Renal cortex interstitium (tissue), 11 donors: ENCODE measurements around the gene FNBP1. TPM values are rescaled to one million over a fixed set of nuclear protein-coding genes. Genes with fewer than 3 reads are reported as not detected.

ENCODE experiments used
- DNase-seq, 11 donors: peaks; one replicate each; pipeline ENCODE4 v3.0.0-alpha.2; 2013; ENCODE audit warnings: low read depth in 9 of 11, low spot score in 4 of 11; ENCODE audit errors: extremely low read depth in 1 of 11
- polyA plus RNA-seq, 3 donors: library from polyadenylated mRNA; unstranded; fragments of 120-200 nt; gene quantifications; one replicate each; pipeline ENCODE4 v1.2.1, GENCODE V29; 2013; ENCODE audit not compliant: insufficient read length in 3 of 3

The FNBP1 gene
- polyA plus RNA-seq, 3 donors, result 48.3 to 48.7 (median 48.3) TPM

DNA sequence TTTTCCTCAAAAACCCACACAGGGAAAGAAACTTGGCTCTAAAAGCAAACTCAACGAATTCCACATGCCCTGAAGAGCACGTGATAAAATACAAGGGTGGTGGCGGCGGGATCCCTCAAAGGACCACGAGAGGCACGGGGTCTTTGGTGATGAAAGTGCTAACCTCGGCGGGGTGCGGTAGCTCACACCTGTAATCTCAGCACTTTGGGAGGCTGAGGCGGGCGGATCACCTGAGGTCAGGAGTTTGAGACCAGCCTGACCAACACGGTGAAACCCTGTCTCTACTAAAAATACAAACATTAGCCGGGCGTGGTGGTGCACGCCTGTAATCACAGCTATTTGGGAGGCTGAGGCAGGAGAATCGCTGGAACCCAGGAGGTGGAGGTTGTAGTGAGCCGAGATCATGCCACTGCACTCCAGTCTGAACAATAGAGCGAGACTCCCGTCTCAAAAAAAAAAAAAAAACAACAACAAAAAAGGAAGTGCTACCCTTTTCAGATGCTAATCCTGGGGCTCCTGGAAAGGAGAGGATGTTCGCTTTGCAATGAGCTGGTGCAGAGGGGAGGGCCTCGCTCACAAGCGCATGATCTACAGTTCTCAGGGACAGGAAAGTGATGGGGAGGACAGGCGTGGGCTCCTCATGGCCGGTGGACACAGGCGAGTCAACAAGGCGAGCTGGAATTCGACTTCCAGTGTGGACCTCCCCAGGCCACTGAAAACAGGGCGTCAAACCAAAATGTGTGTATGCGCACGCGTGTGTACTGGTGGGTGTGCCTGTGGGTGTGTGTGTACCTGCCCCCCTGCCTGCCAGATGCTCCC, 153.7 kb downstream of the FNBP1 start:
- DNase-seq, result no peak

DNA sequence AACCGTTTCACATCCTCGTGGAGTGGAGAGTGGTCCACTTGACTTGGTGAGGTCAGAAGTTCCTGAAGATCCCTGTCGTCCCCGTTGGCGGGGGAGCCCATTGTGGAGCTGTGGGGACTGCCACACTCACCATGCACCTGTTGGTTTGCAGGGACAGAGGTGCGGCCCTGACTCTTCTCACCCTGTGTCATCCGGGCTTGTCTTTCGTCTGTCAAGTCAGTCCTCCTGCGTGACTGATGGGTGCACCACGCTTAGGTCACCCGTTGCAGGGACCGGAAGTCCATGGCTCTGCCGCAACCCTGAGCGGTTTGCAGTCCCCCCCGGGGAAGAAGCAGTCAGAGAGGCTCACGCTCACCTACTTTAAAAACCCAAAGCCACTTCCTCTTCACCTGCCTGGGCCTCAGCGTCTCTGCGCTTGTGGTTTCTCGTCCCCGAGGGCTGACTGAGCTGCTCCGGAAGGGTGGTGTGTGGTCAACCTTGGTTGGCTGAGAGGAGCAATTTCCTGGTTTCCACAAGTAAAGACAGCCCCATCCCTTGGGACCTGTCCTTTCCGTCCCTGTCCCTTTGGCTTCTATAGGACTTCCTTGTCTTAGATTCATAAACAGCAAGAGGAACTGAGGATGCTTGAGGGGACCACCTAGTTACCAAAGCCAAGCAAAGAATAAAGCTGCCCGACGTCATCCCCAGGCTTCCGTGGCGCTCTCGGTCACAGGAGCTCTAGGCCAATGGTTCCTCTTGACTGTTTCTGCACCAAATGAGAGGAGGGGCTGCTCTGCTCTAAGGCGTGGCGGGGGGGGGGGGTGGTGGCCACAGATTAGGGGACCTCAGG, 154.5 kb downstream of the FNBP1 start:
- no peak for DNase-seq

DNA sequence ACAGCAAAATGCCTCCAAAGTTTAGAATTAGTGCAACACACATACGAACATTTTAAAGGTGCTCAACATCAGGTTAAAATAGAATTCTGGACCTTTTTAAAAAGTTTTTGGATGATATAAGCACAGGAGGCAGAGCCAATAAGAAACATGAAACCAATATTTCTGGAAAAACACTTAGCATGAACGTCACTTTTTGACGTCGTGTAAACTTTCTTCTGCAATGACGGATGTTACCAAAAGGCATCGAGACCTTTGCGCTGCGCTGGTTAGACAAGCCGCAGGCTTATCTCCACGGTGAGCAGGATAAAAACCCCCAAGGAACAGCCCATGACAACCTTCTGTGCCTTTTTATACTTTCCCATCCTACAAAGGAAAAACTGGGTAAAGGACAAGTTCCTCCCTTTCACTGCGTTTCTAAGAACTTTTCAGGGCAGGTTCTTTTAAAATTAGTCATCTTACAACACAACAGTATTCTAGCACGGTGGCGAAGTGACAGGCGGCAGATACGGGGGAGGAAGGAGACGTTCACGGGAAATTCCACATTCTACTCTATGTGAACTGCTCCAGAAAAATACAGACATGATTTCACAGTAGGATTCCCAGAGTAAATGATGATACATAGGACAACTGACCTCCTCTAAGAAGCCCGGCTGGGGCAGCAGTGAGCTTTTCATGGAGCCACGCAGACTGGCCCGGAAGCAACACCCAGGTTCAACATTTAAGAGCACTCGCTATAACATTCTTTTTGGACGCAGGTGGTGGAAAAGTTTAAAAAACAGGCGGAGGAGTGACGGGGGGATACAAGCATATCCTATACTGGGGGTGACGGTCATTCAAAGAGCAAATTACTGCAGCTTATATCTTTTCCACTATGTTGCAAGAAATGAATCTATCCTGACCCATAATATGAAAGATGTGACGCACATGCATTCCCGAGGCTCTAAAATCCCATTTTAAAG, 155.4 kb downstream of the FNBP1 start:
- DNase-seq, result no peak

DNA sequence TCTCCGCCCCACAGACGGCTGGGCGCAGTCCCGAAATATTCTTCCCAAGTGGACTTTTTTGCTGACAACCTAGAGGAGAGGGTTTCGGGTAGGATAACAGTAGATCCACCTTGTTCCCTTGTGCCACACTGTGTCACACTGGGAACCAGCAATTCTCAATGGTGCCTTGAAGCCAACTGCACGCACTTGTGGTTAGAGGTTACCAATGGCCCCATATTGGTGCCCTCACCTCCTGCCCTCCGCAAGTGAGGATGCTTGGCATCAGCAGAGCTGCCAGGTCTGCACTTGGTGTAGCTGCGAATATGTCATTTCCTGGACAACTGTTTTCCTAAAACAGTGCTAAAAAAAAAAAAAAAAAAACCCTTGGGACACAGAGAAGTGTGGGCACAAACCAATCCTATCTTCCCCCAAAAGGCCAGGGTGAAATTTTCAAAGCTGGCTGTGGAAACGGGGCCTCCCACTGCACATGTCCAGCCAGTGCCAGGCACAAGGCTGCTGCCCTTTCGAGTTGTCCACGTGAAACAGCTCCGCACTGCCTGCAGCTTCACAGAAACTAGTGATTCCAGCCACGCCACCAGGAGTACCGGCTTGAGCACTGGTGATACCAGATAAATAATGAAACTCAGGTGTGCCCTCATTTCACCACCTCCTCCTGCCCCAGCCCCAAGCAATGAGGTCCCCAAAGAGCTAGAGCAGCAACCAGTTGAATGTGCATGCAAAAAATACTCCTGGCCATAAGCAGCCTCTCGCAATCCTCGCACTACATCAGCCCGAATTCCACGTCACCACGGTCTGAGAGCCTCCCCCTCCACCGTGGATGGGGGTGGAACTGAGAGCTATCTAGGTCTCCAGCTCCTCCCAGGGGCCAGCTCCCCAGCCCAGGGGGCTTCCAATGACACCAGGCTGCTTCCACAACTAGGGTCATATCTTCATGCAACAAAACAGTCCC, 156.5 kb downstream of the FNBP1 start:
- no peak for DNase-seq

DNA sequence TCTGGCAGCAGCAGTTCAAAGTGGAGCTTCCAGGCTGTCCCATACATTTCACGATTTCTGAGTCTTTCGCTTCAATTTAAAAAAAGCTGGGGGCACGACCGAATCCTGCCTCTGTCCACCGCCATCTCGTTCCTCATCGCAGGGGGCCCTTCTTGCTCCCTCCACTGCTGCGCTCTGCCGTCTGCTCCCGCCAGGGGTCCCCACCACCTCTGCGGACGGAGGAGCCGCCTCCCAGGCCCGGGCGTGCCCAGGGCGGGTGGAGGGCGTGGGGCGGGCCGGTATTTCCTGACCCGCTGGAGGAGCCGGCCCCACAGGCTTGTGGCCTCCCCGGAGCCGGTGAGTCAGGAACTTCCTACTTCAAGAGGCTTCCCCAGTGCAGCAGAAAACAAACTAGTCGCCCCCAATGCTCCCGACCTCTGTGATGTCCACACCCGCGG, 157.3 kb downstream of the FNBP1 start:
- peak in 10 of 11 donors; percentile 50 to 79 (median 71) for DNase-seq

DNA sequence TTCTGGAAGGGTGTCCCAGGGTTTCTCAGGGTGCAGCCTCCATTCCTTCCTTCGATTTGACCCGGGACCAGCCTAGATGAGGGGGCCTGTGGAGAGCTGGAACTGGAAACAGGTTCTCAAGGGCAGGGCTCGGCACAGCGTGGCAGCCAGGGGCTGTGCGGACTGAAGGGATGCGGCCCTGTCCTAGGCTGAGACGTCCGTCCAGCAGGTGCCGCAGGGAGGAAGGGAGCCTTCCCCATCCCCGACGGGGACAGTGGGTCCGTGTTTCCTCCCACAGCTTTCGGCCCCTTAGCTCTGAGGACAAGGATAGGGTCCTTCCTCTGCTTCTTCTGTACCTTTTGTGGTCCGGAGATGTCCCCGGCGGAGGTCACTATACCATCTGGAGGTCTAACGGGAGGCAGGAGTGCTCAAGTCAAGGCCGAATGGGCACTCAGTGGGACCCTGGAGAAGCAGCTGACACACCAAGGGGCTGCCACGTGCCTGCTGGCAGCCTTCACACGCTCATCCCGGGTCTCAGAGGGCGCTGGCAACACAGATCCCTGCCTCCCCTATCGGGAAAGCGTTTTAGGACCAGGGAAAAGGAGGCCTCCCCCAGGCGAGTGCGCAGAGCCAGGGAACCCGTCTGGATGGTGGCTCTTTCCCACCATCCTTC, 157.8 kb downstream of the FNBP1 start:
- DNase-seq, result no peak

DNA sequence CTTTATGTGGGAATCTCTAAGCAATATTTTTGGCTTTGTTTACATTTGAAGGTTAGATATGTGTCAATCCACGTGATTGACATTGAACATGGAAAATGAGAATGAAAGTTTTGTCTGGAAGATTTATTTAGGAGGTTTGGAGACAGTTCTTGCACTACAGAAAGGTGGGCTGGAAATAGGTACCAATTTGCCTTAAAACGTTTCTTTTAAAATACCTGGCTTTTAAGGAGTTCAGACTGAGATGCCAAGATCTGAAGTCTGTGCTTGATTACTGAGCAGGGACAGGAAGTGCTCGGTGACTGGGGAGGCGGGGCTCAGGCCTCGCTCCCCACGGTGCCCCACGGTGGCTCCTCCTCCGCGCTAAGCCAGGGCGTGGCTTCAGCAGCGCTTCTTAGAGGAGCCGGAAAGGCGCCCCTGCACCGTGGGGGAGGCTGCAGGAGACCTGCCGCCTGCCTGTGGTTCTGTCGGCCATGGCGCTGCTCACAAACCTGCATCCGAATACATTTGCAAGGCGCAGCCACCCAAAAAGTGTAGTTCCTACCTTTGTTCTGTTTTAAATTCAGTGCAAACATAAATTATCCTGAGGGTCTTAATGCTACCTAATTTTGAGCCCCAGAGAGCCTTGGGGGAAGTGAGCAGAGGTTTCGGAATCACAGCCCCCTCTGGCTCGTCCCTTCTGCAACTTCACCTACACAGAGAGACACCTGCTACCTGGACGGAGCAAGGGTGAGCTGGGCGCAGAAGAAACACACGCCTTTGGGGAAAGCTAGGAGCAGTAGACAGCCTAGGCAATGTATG, 158.6 kb downstream of the FNBP1 start:
- DNase-seq, result peak; percentile 62 to 90 (median 82)

DNA sequence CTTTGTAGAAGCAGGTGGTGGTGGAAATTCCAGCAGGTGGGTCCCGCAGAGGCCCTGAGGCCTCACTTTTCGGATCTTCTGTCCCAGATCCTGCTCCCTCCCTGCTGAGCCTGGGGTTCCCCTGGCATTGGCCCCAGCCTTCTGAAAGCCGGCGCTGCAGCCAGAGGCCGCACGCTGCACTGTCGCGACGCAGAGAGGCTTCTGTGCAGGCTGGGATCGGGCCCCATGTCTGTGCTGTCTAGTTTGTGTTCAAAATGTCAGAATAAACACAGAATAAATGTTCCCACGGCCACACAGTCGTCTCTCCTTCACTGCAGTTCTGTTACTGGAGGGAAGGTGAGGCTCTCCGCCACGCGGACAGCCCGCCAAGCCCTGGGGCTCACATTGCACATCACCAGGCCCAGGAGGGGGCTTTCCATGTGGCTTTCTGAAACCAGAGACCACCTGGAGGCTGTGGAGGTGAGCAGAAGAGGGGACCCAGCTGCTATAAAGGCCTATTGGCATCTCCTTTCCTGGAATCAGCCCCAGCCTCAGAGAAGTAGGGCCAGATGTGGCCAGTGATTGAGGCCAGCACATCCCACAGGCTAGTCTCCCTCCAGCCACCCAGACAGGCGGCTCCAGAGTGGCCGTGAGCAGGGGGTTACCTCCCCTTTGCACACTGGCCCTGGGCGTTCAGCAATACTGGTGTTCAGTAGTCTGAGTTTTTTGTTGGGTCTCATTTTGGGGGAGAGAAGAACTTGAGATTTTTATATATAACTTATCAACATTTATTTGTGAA, 161.3 kb downstream of the FNBP1 start:
- no peak for DNase-seq

DNA sequence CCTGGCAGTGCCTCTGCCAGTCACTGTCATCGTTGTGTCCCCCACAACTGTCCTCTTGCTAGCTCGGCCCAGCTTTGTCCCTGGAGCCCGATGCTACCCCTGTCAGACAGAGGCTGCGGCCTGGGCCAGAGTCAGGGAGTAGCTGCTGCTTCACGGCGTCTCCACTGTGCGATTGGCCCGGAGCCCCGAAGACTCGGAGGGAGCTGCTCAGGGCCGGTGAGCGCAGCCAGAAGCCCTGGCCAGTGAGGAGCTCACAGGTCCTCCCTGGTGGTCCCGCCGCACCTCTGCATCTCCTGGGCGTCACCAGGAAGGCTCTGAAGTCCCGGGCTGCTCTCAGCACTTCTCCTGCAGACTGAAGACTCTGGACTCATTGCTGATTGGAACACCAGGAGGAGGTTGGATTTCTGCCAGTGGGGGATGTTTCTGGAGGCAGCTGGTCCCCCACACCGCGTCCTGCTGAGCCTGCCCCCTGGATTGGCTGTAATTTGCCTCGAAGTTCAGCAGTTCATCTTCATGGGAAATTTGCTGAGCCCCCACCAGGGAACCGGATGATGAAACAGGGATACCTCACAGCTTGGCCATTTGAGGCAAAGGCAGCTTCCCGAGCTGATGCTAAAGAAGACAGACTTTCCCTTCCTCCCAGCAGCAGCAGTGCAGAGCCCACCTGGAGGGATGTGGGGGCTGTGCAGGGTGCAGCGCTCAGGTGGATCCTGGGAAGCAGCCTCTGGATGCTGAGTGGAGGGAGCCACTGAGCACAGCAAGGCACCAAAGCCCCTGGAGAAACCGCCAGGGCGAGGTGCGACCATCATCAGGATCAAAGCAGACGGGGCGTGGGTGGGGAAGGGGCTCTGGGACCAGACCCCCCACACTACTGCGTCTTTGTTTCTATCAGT, 162.1 kb downstream of the FNBP1 start:
- no peak for DNase-seq

DNA sequence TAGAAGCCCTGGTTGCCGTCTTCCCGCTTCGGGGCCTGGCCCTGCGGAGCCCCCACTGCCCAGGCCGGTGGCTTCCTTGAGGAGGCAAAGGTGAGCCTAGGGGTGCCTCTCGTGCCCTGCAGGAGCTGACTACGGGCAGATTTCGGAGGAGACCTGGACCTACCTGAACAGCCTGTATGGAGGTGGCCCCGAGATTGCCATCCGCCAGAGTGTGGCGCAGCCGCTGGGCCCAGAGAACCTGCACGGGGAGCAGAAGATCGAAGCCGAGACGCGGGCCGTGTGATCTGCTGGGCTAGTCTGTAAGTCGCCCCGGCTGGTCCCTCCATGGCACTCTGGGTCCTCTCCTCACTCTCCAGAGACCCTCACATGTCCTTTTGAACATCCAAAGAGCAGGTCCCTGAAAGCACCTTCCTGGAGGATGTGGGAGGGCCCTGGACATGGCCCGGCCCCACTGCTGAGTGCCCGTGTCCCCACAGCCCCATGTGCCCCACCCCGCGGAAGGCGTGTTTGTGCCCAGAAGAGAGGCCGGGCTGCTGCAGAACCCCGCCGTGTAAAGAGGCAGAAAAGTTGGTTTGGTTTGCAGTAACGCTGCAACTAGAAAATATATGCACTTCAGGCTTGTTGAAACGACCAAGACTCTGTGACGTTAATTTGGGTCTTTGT, 162.9 kb downstream of the FNBP1 start:
- no peak for DNase-seq

DNA sequence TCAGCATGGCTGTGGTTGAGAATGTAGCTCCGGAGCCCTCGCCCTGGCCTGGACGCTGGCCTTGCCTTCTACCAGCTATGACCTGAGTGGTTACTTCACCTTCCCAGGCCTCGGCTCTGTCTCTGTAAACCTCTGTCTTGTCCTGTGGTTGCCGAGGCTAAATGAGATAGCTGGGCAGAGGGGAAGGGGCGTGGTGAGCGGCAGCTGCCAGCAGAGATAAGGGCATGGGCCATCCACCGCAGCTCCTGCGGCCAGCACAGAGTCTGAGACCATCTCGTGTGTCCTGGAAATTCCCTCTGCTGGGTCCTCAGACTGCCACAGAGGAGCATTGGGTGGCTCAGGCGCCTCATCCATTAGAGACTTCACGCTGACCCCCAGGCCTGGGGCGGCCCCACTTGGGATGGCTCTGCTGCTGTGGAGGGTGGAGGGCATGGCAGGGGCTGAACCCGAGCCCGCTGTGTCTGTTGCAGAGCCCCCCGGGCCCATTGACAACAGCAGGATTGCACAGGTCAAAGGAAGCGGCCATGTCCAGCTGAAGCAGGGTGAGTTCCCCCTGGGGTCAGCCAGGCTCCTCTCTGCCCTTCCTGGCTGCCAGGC, 163.8 kb downstream of the FNBP1 start:
- no peak for DNase-seq

DNA sequence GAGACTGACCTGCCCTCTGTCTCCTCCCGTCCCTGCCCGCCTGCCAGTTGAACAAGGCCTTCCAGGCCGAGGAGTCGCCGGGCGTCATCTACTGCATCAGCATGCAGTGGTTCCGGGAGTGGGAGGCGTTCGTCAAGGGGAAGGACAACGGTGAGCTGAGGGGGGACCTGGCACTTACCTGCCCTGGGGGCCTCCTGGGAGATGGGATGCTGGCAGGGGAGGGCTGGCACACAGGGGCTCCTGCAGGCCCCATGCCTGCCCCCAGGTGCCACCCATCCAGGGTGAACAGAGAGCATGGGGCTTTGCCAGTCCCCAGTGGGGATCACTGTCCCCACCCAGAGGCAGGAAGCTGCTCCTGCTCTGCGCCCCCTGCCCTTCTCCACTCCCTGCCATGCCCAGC, 164.7 kb downstream of the FNBP1 start:
- DNase-seq, result no peak

DNA sequence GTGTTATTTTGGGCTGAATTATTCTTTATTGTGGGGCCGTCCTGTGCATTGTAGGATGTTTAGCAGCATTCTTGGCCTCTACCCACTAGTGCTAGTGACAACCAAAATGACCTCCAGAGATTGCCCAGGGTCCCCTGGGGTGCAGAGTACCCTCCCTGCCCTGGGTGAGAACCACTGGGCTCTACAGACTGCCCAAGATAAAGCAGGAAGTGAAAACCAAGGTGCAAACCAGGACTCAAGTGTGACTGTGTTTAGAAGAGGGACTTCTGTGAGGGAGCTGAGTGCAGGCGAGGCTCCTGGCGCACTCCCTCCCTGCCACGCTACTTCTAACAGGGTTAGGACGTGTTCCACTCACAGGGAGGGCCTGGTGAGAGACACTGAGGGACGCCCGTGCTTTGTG, 166.2 kb downstream of the FNBP1 start:
- DNase-seq, result no peak

DNA sequence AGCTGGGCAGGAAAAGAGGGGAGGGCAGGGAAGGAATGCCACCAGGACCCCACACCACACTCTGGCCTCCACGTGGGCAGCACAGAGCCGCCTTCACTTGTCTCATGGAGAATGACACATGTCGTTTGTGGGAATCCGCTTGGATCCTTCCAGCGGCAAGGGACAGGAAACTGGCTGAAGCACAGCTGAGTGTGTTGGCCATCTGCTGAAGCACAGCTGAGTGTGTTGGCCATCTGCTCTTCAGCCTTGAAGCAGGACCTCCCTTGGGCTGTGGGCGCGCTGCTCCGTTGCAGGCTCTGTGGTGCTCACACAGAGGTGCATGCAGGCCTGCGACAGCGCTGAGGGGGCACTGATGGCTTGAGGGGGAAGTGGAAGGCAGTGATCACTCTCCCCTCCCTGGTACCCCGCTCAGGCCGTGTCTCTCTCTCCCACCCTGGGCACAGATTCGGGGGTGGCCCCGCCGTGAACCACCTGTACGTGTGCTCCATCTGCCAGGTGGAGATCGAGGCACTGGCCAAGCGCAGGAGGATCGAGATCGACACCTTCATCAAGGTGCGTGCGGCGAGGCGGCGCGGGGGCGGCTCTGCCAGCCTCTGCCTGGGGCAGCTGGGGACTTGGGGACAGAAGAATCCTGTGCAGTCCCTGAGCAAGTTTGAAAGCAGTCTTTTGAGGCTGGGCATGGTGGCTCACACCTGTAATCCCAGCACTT, 167.1 kb downstream of the FNBP1 start:
- no peak for DNase-seq
